ENCODE results near the gene PSMB11.
A peak's percentile ranks its signal among the peaks of the same experiment; 100 is the strongest.

PSMB11 gene

GRCh38 chr14:23085458-23085857 is 43.4 kb downstream of the PSMB11 start:
- DNase-seq (ENCODE audit: low read depth) = peak; percentile 83

GRCh38 chr14:23086565-23086964 is 44.6 kb downstream of the PSMB11 start:
- DNase-seq (ENCODE audit: low read depth) = no peak

GRCh38 chr14:23089498-23090253 is 47.7 kb downstream of the PSMB11 start:
- peak; percentile 39 for DNase-seq (ENCODE audit: low read depth)

- no peak for DNase-seq (ENCODE audit: low read depth)
These were observed 48.2 kb downstream of the PSMB11 start for GRCh38 chr14:23090254-23090636.

GRCh38 chr14:23091294-23092225 is 49.5 kb downstream of the PSMB11 start:
- DNase-seq (ENCODE audit: low read depth) = no peak

- no peak for DNase-seq (ENCODE audit: low read depth)
These were observed 51.1 kb downstream of the PSMB11 start for GRCh38 chr14:23093104-23093503.

- no peak for DNase-seq (ENCODE audit: low read depth)
These were observed 51.5 kb downstream of the PSMB11 start for GRCh38 chr14:23093526-23093925.

Data from amniotic epithelial cell (primary cell).